HL-60 (cell line): ENCODE measurements around the gene ZNF408.

ENCODE experiments used
- DNase-seq, 2 experiments: peaks; one replicate each; pipeline ENCODE4 v3.0.0-alpha.2; 2010 to 2020; ENCODE audit warnings: low read depth in 1 of 2, low spot score in 1 of 2
- H3K27ac ChIP-seq: fragments of 250-450 bp; sonication (Bioruptor Pico); replicated peaks from 2 replicates; pipeline ENCODE4 v1.5.1; 2020; ENCODE audit warnings: mild to moderate bottlenecking, moderate library complexity
- H3K27me3 ChIP-seq: fragments of 250-450 bp; sonication (Bioruptor Pico); 2 replicates; pipeline ENCODE4 v1.5.1; 2021; ENCODE audit warnings: mild to moderate bottlenecking, moderate library complexity; ENCODE audit not compliant: insufficient read depth, poor library complexity, severe bottlenecking
- H3K4me3 ChIP-seq: replicated peaks from 2 replicates; pipeline ENCODE4 v1.5.1; 2011; ENCODE audit warnings: mild to moderate bottlenecking, control low read depth, low read length; ENCODE audit not compliant: insufficient read depth
- CTCF ChIP-seq: IDR thresholded peaks from one replicate; pipeline ENCODE4 v1.5.1; 2011; ENCODE audit warnings: low read length, control low read depth, inconsistent platforms; ENCODE audit not compliant: insufficient read depth
- GABPA ChIP-seq: IDR thresholded peaks from 2 replicates; pipeline ENCODE4 v1.6.1; 2012; ENCODE audit warnings: low read depth
- POLR2AphosphoS5 ChIP-seq: IDR thresholded peaks from 2 replicates; pipeline ENCODE4 v1.6.1; 2012; ENCODE audit warnings: low read depth
- REST ChIP-seq: IDR thresholded peaks from 2 replicates; pipeline ENCODE4 v1.6.1; 2012; ENCODE audit warnings: low read depth; ENCODE audit not compliant: insufficient replicate concordance
- SPI1 ChIP-seq: IDR thresholded peaks from 2 replicates; pipeline ENCODE4 v1.6.1; 2012; ENCODE audit warnings: low read depth, mild to moderate bottlenecking, borderline replicate concordance
- long read RNA-seq: library from polyadenylated mRNA; unstranded; transcript quantifications from one replicate; pipeline ENCODE4 v2.0.0, GENCODE V29; 2020

Gene ZNF408
- long read RNA-seq, transcript ZNF408-201 (5 exons, 2,442 nt), result major isoform, 386 of 403 reads
- long read RNA-seq, partial matches to known transcripts, result 10 of 403 reads
- long read RNA-seq, other reads (novel, unspliced or antisense), result 6 of 403 reads

GRCh38 chr11:46700241-46701077 is at the start of gene ZNF408, which contains the start of gene ARHGAP1:
Gene ZNF408, plus strand, starts transcription at chr11:46701031. Its CDS starts 17 bp downstream, at chr11:46701048.
Gene ARHGAP1, minus strand, starts transcription at chr11:46700619. Its CDS starts 4,512 bp downstream, at chr11:46696107.
- TF ChIP-seq SPI1, result peak; percentile 57
- no peak for TF ChIP-seq REST
- no peak for TF ChIP-seq CTCF
- TF ChIP-seq GABPA, result peak; percentile 99
- peak; percentile 61 for TF ChIP-seq POLR2AphosphoS5
- peak; percentile 97 to 100 for DNase-seq
- Histone ChIP-seq H3K4me3 (peak within 1 kb of the TSS; percentile 89), H3K27ac (peak within 1 kb of the TSS; percentile 98), H3K27me3 (no peaks in the 10 kb centered on the region)

GRCh38 chr11:46655631-46656030 is 45.2 kb upstream of the ZNF408 start:
- H3K27ac ChIP-seq, result no peak overlapping the region
- DNase-seq, result no peak
- no peak for TF ChIP-seq GABPA
- no peak for TF ChIP-seq SPI1
- no peak for TF ChIP-seq CTCF
- no peak overlapping the region for H3K4me3 ChIP-seq
- H3K27me3 ChIP-seq, result no peaks in the 10 kb centered on the region

GRCh38 chr11:46657186-46657585 is 43.6 kb upstream of the ZNF408 start:
- no peak for TF ChIP-seq CTCF
- no peak for TF ChIP-seq POLR2AphosphoS5
- no peak for TF ChIP-seq REST
- no peak for TF ChIP-seq GABPA
- TF ChIP-seq SPI1, result no peak
- Histone ChIP-seq H3K4me3 (no peak overlapping the region), H3K27me3 (no peaks in the 10 kb centered on the region), H3K27ac (peak overlapping the region; percentile 37; the same call in 1 of the 2 replicates)
- no peak for DNase-seq
